ENCODE measurements around the gene ARSD. TPM values are rescaled to one million over a fixed set of nuclear protein-coding genes. Genes with fewer than 3 reads are reported as not detected.

Gene ARSD
- total and polyA plus RNA-seq, 2 of the 13 experiments (the other 11 are each of a cell fraction or from before 2014, with no cell fraction given): 4.8 to 6.8 TPM

DNA sequence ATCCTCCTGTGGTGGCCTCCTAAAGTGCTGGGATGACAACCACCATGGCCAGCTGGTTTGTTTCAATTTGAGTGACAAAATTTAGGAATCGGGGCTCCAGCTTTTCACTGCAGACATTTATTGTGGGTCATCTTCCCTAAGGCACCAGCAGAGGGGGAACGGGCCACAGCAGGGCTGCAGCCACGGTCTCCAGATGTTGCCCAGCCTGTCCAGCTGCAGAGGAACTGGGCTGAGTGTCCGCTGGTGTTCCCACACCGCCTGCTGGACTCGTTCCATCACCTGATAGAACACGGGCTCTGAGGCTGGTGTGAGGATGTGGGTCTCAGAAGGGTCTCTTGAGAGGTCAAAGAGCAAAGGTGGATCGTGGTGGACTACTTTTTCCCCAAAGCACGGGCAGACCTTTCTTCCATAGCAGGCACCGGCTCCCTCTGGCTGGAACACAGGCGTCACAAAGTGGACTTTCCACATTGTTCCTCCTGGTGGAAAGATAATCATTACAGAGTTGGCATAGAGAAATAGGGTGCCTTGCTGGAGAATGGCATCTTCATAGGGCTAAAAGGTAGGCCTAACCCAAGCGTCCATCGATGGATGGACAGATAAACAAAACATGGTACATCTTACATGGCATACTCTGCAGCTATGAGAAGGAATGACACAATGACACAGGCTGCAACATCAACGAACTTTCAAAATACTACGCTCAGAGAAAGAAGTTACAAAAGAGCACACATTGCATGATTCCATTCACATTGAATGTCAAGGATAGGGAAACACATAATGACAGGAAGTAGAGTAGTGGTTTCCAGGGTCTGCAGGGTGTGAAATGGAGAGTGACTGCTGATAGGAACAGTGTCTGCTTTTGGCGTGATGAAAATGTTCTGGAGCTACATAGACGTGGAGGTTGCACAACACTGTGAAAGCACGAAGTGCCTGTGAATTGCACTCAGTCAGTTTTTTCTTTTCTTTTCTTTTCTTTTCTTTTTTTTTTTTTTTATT is 5.9 kb upstream of the ARSD start:
- BruUV-seq (replicated peaks): no TSS peak
- DNase-seq (ENCODE audit: low spot score) (no peak), ATAC-seq (no peak), FAIRE-seq (no peak)
- Histone ChIP-seq H3K36me3 (replicated peaks in 1 of 2; ENCODE audit: control insufficient read depth in 1 of 2, insufficient read depth in 2 of 2, low read length in 2 of 2) (peaks cover 2 to 6% of the 10 kb centered on the region in 2 experiments; a peak in 3 of 5 replicates), H3K27me3 (ENCODE audit: control insufficient read depth in 1 of 2, insufficient read depth in 2 of 2, low read length in 2 of 2) (no peaks in the 10 kb centered on the region), H3K4me2 (ENCODE audit: low read depth, low read length) (no peak overlapping the region), H3K27ac (ENCODE audit: extremely low read length, insufficient read depth, low read length) (no peak overlapping the region), H3K79me2 (ENCODE audit: insufficient read depth, low read length) (no peaks in the 10 kb centered on the region), H3K4me3 (replicated peaks in 1 of 3; ENCODE audit: insufficient read depth in 1 of 3, low read depth in 2 of 3, low read length in 3 of 3) (no peak overlapping the region), H3K9me3 (ENCODE audit: low read length) (no peaks in the 10 kb centered on the region), H2AFZ (ENCODE audit: low read length) (no peak overlapping the region), H3K4me1 (ENCODE audit: insufficient read depth, low read length) (no peaks in the 10 kb centered on the region), H4K20me1 (ENCODE audit: insufficient read depth, low read length) (no peaks in the 10 kb centered on the region), H3K9ac (ENCODE audit: insufficient read depth, low read depth, low read length) (no peak overlapping the region)
- ChIA-PET CTCF (ENCODE audit: low intra/inter-chr PET ratio, low total read pairs) (no interaction called here), POLR2A (no interaction called here)
- intact Hi-C loops (cut with micrococcal nuclease; ENCODE audit: unreplicated experiment) (no loop called here), in situ Hi-C loops (cut with HindIII; ENCODE audit: extremely low pct_ligation_motif_present, low pct_unique_long_range_greater_than_20kb) (no loop called here)
- WGBS (ENCODE audit: low lambda C conversion rate): 92% methylated on average over 12 of the region's 18 CpGs
- TF ChIP-seq RXRB (CRISPR knock-in tag; IDR thresholded peaks at IDR 0.05; ENCODE audit: borderline replicate concordance): no peak
- TF ChIP-seq, protein P1, sequence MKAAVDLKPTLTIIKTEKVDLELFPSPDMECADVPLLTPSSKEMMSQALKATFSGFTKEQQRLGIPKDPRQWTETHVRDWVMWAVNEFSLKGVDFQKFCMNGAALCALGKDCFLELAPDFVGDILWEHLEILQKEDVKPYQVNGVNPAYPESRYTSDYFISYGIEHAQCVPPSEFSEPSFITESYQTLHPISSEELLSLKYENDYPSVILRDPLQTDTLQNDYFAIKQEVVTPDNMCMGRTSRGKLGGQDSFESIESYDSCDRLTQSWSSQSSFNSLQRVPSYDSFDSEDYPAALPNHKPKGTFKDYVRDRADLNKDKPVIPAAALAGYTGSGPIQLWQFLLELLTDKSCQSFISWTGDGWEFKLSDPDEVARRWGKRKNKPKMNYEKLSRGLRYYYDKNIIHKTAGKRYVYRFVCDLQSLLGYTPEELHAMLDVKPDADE (CRISPR knock-in tag; IDR thresholded peaks at IDR 0.05): no peak
- TF ChIP-seq YEATS2 (CRISPR knock-in tag; IDR thresholded peaks at IDR 0.05; ENCODE audit: borderline replicate concordance): no peak
- TF ChIP-seq, protein P2, sequence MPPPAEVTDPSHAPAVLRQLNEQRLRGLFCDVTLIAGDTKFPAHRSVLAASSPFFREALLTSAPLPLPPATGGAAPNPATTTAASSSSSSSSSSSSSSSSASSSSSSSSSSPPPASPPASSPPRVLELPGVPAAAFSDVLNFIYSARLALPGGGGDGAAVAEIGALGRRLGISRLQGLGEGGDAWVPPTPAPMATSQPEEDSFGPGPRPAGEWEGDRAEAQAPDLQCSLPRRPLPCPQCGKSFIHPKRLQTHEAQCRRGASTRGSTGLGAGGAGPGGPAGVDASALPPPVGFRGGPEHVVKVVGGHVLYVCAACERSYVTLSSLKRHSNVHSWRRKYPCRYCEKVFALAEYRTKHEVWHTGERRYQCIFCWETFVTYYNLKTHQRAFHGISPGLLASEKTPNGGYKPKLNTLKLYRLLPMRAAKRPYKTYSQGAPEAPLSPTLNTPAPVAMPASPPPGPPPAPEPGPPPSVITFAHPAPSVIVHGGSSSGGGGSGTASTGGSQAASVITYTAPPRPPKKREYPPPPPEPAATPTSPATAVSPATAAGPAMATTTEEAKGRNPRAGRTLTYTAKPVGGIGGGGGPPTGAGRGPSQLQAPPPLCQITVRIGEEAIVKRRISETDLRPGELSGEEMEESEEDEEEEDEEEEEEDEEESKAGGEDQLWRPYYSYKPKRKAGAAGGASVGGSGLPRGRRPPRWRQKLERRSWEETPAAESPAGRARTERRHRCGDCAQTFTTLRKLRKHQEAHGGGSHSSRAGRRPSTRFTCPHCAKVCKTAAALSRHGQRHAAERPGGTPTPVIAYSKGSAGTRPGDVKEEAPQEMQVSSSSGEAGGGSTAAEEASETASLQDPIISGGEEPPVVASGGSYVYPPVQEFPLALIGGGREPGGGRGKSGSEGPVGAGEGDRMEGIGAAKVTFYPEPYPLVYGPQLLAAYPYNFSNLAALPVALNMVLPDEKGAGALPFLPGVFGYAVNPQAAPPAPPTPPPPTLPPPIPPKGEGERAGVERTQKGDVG (CRISPR knock-in tag; IDR thresholded peaks at IDR 0.05; ENCODE audit: borderline replicate concordance): no peak
- TF ChIP-seq NFKB2 (CRISPR knock-in tag; IDR thresholded peaks at IDR 0.05; ENCODE audit: borderline replicate concordance): no peak
- no peak for TF ChIP-seq IKZF4 (CRISPR knock-in tag; IDR thresholded peaks at IDR 0.05; ENCODE audit: borderline replicate concordance, low read depth, not compliant biosample characterization)
- no peak for TF ChIP-seq ZNF556 (CRISPR knock-in tag; IDR thresholded peaks at IDR 0.05; ENCODE audit: borderline replicate concordance)
- TF ChIP-seq ZNF263 (CRISPR knock-in tag; IDR thresholded peaks at IDR 0.05): no peak
- TF ChIP-seq PCBP2 (optimal IDR thresholded peaks at IDR 0.05; ENCODE audit: low read depth, low read length, poor library complexity, severe bottlenecking): no peak
- TF ChIP-seq ZNF629 (CRISPR knock-in tag; conservative IDR thresholded peaks at IDR 0.05): no peak
- TF ChIP-seq, protein P3, sequence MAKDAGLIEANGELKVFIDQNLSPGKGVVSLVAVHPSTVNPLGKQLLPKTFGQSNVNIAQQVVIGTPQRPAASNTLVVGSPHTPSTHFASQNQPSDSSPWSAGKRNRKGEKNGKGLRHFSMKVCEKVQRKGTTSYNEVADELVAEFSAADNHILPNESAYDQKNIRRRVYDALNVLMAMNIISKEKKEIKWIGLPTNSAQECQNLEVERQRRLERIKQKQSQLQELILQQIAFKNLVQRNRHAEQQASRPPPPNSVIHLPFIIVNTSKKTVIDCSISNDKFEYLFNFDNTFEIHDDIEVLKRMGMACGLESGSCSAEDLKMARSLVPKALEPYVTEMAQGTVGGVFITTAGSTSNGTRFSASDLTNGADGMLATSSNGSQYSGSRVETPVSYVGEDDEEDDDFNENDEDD (CRISPR knock-in tag; IDR thresholded peaks at IDR 0.05; ENCODE audit: borderline replicate concordance): no peak
- TF ChIP-seq SRSF1 (optimal IDR thresholded peaks at IDR 0.05; ENCODE audit: low read depth, low read length): no peak
- TF ChIP-seq REPIN1 (CRISPR knock-in tag; IDR thresholded peaks at IDR 0.05; ENCODE audit: borderline replicate concordance, low read depth): no peak
